Colonic mucosa (tissue), 4 donors: Measurements from ENCODE around the gene FRMPD2. TPM values are rescaled to one million over a fixed set of nuclear protein-coding genes. Genes with fewer than 3 reads are reported as not detected.

ENCODE experiments used
- DNase-seq: peaks from one replicate; pipeline ENCODE4 v3.0.0-alpha.2; 2020
- H3K27ac ChIP-seq: fragments of 200-600 bp; one replicate; pipeline ENCODE4 v1.8.0; 2021
- H3K27me3 ChIP-seq: fragments of 200-600 bp; one replicate; pipeline ENCODE4 v1.8.0; 2021
- H3K36me3 ChIP-seq: fragments of 200-600 bp; one replicate; pipeline ENCODE4 v1.8.0; 2021
- H3K4me1 ChIP-seq: fragments of 200-600 bp; one replicate; pipeline ENCODE4 v1.8.0; 2021; ENCODE audit warnings: mild to moderate bottlenecking
- H3K4me3 ChIP-seq: fragments of 200-600 bp; one replicate; pipeline ENCODE4 v1.8.0; 2021
- H3K9ac ChIP-seq, 2 donors: one replicate each; pipeline ENCODE4 v1.7.0; 2013; ENCODE audit warnings: control low read depth in 2 of 2, low read depth in 2 of 2, low read length in 2 of 2
- H3K9me3 ChIP-seq: fragments of 200-600 bp; one replicate; pipeline ENCODE4 v1.8.0; 2021
- intact Hi-C: fragments of 100-400 bp; cut with DNase I; formaldehyde crosslinking; loops from one replicate; pipeline ENCODE4 v1.14.1; 2022
- total RNA-seq, 2 donors: library from RNA; stranded (reverse); fragmentation: NEBNext Ultra II Directional in 1 of 2; extraction: Animal tissue kit (Norgen Biotek cat#: 25700) in 1 of 2; gene quantifications; one replicate each; pipeline ENCODE4 v1.2.1, GENCODE V29; 2021
- TF ChIP-seq, protein P1 (sequence below): fragments of 200-600 bp; IDR thresholded peaks from one replicate; pipeline ENCODE4 v1.8.0; 2022; ENCODE audit warnings: antibody characterized with exemption, mild to moderate bottlenecking
- donor health status: healthy.
- donor health status: DM: no; HTN: no; CAD: no.
- donor health status: DM: no; HTN: no; CAD: no.

Gene FRMPD2
- total RNA-seq, 2 donors from 2014 or later, result 0.35 TPM; not detected in 1

- no peak overlapping the region for H3K9ac ChIP-seq
- TF ChIP-seq, protein P1, sequence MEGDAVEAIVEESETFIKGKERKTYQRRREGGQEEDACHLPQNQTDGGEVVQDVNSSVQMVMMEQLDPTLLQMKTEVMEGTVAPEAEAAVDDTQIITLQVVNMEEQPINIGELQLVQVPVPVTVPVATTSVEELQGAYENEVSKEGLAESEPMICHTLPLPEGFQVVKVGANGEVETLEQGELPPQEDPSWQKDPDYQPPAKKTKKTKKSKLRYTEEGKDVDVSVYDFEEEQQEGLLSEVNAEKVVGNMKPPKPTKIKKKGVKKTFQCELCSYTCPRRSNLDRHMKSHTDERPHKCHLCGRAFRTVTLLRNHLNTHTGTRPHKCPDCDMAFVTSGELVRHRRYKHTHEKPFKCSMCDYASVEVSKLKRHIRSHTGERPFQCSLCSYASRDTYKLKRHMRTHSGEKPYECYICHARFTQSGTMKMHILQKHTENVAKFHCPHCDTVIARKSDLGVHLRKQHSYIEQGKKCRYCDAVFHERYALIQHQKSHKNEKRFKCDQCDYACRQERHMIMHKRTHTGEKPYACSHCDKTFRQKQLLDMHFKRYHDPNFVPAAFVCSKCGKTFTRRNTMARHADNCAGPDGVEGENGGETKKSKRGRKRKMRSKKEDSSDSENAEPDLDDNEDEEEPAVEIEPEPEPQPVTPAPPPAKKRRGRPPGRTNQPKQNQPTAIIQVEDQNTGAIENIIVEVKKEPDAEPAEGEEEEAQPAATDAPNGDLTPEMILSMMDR, result no peak
- intact Hi-C loops, result no loop called here
- H3K4me3 ChIP-seq, result no peak overlapping the region
- H3K36me3 ChIP-seq, result no peaks in the 10 kb centered on the region
- H3K4me1 ChIP-seq, result no peaks in the 10 kb centered on the region
- DNase-seq, result no peak
- H3K9me3 ChIP-seq, result no peaks in the 10 kb centered on the region
- H3K27ac ChIP-seq, result no peak overlapping the region
- no peaks in the 10 kb centered on the region for H3K27me3 ChIP-seq
Observed at GRCh38 chr10:48273741-48274140, 755 bp downstream of the FRMPD2 start.

GRCh38 chr10:48272682-48273081 is 1.8 kb downstream of the FRMPD2 start:
- no peaks in the 10 kb centered on the region for H3K4me1 ChIP-seq
- intact Hi-C loops, result no loop called here
- H3K27ac ChIP-seq, result no peak overlapping the region
- no peak overlapping the region for H3K9ac ChIP-seq
- TF ChIP-seq, protein P1, result no peak
- no peaks in the 10 kb centered on the region for H3K9me3 ChIP-seq
- DNase-seq, result no peak
- H3K36me3 ChIP-seq, result no peaks in the 10 kb centered on the region
- H3K27me3 ChIP-seq, result no peaks in the 10 kb centered on the region
- H3K4me3 ChIP-seq, result no peak overlapping the region

- no peak overlapping the region for H3K4me3 ChIP-seq
- DNase-seq, result no peak
- H3K27me3 ChIP-seq, result no peaks in the 10 kb centered on the region
- no peak overlapping the region for H3K9ac ChIP-seq
- H3K4me1 ChIP-seq, result no peaks in the 10 kb centered on the region
- H3K27ac ChIP-seq, result no peak overlapping the region
- TF ChIP-seq, protein P1, result no peak
- H3K9me3 ChIP-seq, result no peaks in the 10 kb centered on the region
- no peaks in the 10 kb centered on the region for H3K36me3 ChIP-seq
- intact Hi-C loops, result no loop called here
Observed at GRCh38 chr10:48271047-48271730, 3.3 kb downstream of the FRMPD2 start.

DNA sequence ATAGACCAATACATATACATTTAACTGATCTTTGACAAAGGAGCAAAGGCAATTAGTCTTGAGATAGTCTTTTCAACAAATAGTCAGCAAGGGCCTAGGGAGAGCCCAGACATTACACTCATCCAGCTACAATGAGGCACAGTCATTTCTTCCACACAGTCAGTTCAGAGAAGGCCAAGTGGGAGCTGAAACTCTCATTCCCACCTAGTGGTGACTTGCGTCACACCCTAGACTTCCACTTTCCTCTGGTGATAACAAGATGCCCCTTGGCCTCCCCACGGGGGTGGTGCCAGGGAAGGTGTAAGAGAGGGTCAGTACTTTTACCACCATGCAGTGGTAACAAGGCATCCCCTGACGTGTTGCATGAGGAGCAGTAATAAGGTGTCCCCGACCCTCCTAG is 8.0 kb downstream of the FRMPD2 start:
- no peaks in the 10 kb centered on the region for H3K9me3 ChIP-seq
- no peak overlapping the region for H3K9ac ChIP-seq
- no peaks in the 10 kb centered on the region for H3K27me3 ChIP-seq
- intact Hi-C loops, result no loop called here
- no peak overlapping the region for H3K27ac ChIP-seq
- DNase-seq, result no peak
- H3K4me3 ChIP-seq, result no peak overlapping the region
- TF ChIP-seq, protein P1, result no peak
- H3K4me1 ChIP-seq, result no peaks in the 10 kb centered on the region
- no peaks in the 10 kb centered on the region for H3K36me3 ChIP-seq

- intact Hi-C loops, result no loop called here
Observed at GRCh38 chr10:48258105-48258504, 16.4 kb downstream of the FRMPD2 start.

More at GRCh38 chr10:48258105-48258504, 16.4 kb downstream of the FRMPD2 start:
- H3K9ac ChIP-seq, result no peak overlapping the region
- no peak overlapping the region for H3K27ac ChIP-seq
- TF ChIP-seq, protein P1, result no peak
- no peaks in the 10 kb centered on the region for H3K27me3 ChIP-seq
- no peaks in the 10 kb centered on the region for H3K9me3 ChIP-seq
- no peaks in the 10 kb centered on the region for H3K4me1 ChIP-seq
- DNase-seq, result no peak
- no peak overlapping the region for H3K4me3 ChIP-seq
- no peaks in the 10 kb centered on the region for H3K36me3 ChIP-seq
